GM18858 (cell line): Measurements from ENCODE around the gene ZNF566.
"Not testable (repeated sequence)": the region's sequence is repeated elsewhere in the genome, so short reads cannot be mapped to it uniquely, and the experiment has no call there.

Experiments used
- ATAC-seq: cut with Tn5 transposase; IDR thresholded peaks from one replicate; pipeline ENCODE4 v1.9.1; 2021; ENCODE audit not compliant: unreplicated experiment

ZNF566 gene

GRCh38 chr19:36489118-36489919 lies at the start of gene ZNF566:
Gene ZNF566 (minus strand): TSS chr19:36489561. CDS start chr19:36476557, 13,004 bp downstream.
- ATAC-seq: peak; percentile 73

DNA sequence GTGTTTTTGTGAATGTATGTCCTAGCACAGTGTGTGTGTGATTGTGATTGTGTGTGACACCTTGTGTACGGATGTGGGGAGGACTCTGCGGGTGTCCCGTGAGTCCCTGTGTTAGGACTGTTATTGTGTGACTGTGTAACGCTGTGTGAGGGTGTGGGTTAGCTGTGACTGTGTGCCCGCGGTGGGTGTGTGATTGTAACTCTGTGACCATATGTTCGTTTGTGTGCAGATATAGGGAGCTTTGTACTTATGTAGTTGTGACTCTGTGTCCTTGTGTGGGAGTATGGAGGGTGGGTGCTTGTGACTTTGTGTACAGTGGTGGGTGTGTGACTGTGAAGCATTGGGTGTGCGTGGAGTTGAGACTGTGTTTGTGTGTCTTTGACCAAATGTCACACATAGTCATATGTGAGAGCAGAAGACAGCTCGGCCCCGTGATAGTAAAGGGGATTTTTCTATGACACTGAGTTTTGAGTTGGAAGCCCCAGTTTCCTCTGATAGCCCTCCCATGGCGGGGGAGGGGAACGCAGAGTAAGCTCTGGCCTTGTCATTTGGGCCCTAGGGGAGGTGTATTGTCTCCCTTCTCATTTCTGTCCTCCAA lies 39.7 kb upstream of the ZNF566 start:
- ATAC-seq: no peak

- ATAC-seq: peak; percentile 76
These were observed 39.0 kb upstream of the ZNF566 start, which contains the start of gene ZNF260 for GRCh38 chr19:36528194-36528920. Gene ZNF260 (minus strand): TSS chr19:36528271. CDS start chr19:36515238, 13,033 bp downstream.

DNA sequence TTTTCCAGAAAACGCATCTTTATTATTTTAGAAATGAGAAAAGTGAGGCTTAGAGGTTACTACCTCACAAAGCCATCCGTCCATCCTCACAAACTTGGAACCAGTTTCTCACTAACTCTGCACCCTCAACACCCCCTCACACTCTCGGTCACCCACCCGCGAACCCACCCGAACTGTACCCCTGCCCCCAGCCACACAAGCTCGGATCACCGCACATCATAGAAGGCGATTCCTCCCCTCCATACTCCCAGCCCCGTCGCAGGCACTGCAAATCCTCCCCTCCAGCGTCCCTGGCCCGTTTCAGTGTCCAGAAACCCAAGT lies 38.5 kb upstream of the ZNF566 start:
- ATAC-seq: no peak

DNA sequence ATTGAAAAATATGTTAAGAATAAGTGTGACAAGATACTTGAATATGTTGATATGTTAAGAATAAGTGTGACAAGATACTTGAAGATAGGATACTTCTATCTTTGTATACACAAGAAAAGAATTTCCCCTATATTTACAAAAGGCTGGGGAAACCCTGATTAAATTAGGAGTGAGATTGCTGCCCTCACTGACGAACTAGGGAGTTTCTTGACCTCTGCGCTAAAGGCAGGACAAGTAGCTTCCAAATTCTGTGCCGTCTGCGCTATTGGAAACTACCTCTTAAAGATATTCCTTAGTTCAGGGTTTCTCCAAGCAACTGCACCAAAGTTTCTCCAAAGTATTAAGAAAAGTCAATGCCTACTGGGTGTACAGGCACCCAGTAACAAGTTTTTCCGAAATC lies 38.0 kb upstream of the ZNF566 start:
- ATAC-seq: no peak

DNA sequence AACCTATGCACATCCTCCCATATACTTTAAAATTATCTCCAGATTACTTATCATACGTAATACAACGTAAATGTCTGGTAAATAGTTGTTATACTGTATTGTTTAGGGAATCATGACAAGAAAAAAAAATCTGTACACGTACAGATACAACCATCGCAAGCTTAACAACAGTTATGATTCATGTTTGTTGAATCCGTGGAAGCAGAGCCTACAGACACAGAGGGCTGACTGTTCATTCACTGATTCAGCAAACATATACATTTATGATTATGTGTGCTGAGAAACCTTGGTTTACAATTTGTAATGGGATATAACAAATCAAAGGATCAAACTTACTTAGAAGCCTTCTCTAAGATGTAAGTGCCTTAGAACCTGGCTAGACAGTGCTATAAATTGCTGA lies 37.2 kb upstream of the ZNF566 start:
- no peak for ATAC-seq

DNA sequence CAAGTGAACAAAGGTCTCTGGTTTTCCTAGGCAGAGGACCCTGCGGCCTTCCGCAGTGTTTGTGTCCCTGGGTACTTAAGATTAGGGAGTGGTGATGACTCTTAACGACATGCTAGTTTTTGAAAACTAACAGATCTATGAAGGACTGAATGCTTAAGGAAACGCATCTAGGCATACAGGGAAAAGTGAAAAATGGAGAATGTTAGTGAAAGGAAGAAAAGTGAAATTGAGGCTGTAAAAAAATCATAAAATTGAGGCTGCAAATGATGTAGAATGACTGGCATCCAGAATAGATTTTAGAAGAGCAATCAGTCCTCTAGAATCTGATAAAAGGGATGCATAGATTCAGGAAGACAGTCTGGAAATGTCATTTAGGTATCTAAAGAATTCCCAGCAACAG lies 35.3 kb upstream of the ZNF566 start:
- ATAC-seq: no peak

- ATAC-seq: no peak
These were observed 24.8 kb upstream of the ZNF566 start for GRCh38 chr19:36514012-36514612.

GRCh38 chr19:36508325-36508724 lies 19.0 kb upstream of the ZNF566 start:
- ATAC-seq: no peak

DNA sequence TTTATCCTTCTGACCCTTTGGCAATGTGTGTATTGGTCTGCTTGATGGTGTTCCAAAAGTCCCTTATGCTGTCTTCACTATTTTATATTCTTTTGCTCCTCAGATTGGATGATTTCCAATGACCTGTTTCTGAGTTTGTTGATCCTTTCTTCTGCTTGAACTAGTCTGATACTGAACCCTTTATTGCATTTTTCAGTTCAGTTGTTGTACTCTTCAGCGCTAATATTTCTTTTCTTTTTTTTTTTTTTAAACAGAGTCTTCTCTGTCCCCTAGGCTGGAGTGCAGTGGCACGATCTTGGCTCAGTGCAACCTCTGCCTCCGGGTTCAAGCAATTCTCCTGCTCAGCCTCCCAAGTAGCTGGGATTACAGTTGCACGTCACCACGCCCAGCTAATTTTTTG lies 12.6 kb upstream of the ZNF566 start:
- no peak for ATAC-seq

DNA sequence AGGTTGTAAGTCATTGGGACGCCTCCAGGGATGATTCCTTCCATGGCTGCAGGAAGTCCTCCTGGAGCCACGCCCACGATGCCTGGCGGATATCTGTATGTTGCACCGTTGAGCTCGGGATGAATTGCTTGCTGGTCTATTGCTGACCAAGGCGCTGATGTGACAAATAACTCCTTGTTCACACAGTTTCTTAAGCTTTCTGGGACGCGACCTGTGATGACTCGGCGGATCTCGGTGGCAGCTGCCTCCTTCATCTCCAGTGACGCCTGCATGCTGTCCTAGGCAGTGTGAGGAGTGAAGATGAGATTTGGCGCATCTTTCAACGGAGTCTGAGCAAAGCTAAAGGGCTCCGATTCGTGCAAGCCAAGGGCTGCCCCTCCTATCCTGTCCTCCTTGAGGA lies 7.6 kb upstream of the ZNF566 start:
- ATAC-seq: no peak

DNA sequence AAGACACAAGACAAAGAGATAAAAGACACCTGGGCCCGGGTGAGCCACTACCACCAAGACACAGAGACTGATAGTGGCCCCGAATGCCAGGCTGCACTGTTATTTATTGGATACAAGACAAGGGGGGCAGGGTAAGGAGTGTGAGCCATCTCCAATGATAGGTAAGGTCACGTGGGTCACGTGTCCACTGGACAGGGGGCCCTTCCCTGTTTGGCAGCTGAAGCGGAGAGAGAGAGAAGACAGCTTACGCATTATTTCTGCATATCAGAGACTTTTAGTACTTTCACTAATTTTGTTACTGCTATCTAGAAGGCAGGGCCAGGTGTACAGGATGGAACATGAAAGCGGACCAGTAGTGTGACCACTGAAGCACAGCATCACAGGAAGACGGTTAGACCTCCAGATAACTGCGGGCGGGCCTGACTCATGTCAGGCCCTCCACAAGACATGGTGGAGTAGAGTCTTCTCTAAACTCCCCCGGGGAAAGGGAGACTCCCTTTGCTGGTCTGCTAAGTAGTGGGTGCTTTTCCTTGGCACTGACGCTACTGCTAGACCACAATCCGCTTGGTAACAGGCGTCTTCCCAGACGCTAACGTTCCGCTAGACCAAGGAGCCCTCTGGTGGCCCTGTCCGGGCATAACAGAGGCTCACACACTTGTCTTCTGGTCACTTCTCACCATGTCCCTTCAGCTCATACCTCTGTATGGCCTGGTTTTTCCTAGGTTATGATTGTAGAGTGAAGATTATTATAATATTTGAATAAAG lies 3.5 kb upstream of the ZNF566 start:
- ATAC-seq: not testable (repeated sequence)

DNA sequence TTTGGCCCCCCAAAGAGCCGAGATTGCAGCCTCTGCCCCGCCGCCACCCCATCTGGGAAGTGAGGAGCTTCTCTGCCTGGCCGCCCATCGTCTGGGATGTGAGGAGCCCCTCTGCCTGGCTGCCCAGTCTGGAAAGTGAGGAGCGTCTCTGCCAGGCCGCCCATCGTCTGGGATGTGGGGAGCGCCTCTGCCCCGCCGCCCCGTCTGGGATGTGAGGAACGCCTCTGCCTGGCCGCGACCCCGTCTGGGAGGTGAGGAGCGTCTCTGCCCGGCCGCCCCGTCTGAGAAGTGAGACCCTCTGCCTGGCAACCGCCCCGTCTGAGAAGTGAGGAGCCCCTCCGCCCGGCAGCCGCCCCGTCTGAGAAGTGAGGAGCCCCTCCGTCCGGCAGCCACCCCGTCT lies 1.5 kb upstream of the ZNF566 start:
- ATAC-seq: not testable (repeated sequence)

GRCh38 chr19:36489920-36490415 lies 607 bp upstream of the ZNF566 start:
- peak; percentile 50 for ATAC-seq

- ATAC-seq: no peak
These were observed 579 bp downstream of the ZNF566 start for GRCh38 chr19:36488846-36489117.

GRCh38 chr19:36488118-36488845 lies 1.1 kb downstream of the ZNF566 start:
- ATAC-seq: no peak

DNA sequence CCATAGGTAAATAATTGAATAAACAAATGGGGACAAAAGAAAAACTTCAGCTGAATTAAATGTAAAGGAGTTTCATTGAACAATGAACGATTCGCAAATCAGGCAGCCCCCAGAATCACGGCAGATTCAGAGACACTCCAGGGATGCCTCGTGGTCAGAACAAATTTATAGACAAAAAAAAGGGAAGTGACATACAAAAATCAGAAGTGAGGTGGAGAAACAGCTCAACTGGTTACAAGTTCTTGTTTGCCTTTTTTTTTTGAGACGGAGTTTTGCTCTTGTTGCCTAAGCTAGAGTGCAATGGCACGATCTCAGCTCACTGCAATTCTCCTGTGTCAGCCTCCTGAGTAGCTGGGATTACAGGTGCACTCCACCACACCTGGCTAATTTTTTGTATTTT lies 5.7 kb downstream of the ZNF566 start:
- no peak for ATAC-seq

GRCh38 chr19:36482876-36483275 lies 6.5 kb downstream of the ZNF566 start:
- ATAC-seq: no peak

DNA sequence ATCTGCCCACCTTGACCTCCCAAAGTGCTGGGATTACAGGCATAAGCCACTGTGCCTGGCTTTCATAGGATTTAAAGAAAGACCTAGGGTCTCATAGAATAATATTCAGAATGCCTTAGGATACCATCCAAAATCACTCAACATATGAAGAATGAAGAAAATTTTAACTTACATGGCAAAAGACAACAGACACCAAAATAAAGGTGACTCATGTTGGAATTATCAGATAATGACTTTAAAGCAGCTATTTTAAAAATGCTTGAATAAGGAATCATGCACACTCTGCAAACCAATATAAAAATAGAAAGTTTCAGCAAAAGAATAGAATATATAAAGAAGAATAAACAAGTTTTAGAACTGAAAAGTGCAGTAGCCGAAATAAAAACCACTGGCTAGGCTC lies 29.3 kb downstream of the ZNF566 start:
- ATAC-seq: no peak

- no peak for ATAC-seq
These were observed 32.5 kb downstream of the ZNF566 start for GRCh38 chr19:36456831-36457230.
